Fibroblast of gingiva (primary cell): ENCODE results near the gene ZAP70.

Source experiments
- DNase-seq: peaks from one replicate; pipeline ENCODE4 v3.0.0-alpha.2; 2011; ENCODE audit warnings: low read depth

ZAP70 gene

DNA sequence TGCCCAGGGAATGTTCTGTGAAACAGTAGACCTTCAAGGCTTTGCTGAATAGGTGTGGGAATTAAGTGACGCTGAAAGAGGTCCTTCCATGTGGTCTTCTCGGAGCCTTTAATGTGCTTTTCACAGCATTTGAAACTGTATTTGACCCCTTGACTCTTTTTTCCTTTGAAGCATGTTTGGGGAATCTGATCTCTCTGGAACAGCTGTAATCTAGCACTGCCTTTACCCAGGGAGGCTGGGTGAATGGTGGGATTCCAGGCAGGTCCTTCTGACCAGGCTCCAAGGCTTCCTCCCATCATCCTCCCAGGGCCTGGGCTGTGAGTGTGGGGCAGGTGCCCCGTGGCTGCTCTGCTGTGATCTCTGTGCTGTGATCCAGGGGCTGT is 4.2 kb downstream of the ZAP70 start:
- DNase-seq, result no peak

DNA sequence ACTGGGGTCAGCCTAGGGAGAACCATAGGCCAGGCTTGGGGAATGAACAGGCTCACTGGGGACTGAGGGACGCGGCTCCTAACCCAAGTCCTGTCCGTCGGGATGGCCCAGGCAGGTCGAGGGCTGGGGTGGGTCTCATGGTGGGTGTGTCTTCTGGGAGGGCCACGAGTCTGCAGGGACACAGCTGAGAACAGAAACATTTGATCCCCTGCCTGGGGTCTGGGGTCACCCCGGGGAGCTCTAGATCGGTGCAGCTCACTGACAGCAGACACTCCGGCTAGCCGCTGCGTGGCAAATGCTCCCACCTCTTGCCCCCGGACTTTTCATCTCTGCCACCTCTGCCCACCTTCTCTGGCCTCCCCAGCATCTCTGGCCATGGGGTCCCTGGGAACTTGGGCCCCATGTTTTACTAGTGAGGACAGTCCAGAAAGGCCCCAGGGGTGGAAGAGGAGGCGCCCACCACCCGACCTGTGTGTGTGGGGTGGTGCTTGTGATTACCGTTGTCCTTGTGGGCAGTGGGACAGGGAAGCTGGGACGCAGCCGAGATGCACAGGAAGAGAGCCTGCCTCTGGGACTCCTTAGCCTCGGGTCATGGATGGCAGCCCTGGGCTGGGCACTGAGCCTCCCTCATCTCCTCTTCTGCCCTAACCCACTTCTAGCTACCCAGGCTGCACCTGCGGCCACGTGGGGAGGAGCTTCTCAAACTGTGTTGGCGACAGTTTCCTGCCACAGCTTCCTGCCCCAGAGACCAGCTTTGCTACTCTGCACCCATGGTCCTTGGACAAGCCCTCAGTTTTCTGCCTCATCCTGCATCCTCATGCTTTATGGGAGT is 4.9 kb downstream of the ZAP70 start:
- no peak for DNase-seq

DNA sequence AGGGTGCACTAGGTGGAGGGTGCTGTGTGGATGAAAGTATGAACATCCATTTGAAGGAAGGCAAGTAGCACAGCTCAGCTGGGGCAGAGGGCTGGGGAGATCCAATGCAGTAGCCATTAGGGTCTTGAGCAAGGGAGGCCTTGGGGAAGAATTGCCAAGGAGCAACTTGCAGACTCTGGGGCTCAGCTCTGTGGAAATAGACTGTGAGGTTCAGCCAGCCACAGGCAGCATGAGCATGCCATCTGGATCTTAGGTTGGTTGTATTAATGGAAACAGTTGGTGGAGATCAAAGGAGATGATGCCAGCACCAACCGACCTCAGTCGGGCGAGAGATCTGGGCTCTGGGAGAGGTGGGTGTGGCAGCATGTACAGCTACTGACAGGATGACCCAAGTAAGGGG is 5.6 kb downstream of the ZAP70 start:
- no peak for DNase-seq

DNA sequence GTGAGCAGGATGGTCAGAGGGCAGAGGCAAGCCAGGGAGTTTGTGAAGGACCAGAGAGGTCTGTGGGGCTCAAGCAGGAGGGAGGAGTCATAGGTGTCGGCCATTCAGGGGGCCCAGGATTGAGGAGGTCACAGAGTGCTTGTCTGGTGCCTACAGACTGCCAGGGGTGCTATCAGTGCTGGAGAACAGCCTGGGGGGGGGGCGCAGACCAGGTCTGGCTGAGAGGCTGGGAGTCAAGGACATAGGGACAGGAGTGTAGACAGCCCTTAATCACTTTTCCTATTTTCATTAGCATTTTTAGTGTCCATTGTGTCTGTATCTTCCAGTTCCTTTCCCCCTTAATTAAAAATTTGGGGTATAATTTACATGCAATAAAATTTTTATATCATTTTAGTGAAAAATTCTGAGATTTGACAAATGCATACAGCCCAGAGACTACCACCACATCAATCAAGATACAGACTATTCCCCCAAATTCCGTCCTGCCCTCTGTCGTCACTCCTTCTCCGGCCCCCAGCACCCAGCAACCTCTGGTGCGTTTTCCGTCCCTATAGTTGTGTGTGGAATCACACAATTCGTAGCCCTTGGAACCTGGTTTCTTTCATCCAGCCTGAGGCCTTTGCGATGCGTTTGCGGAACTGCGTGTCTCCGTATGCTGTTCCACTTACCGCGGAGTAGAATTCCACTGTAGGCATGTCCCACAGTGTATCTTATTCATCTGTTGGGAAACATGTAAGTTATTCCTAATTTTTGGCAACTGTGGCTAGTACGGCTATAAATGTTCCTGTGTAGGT is 6.2 kb downstream of the ZAP70 start:
- DNase-seq, result no peak

DNA sequence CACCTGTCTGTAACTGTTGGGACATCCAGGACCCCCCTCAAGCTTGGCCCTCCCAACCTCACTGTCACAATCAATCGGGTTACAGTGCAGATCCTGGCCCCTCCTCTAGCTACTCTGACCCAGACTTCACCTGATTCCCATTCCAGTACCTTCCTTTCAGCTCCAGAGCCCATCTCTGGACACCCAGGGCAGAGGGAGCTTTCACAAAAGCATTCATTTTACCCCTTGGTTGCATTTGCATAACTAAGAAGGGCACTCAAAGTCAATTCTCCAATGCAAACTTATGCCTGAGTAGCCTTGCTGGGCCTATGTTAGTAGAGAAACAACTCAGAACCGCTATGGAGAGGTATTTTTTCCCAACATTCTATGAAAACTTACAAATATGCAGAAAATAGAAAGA is 7.4 kb downstream of the ZAP70 start:
- DNase-seq, result no peak

DNA sequence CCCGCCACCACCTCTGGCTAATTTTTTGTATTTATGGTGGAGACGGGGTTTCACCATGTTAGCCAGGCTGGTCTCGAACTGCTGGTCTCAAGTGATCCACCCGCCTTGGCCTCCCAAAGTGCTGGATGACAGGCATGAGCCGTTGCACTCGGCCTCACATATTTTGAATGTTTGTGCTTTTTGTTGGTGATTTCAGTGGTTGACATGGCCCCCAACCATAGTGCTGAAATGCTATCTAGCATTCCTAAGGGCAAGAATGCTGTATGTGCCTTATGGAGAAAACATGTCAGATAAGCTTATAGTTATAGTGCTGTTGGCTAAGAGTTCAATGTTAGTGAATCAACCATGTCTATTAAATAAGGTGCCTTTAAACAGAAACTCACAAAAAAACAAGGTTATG is 8.9 kb downstream of the ZAP70 start:
- DNase-seq, result no peak

DNA sequence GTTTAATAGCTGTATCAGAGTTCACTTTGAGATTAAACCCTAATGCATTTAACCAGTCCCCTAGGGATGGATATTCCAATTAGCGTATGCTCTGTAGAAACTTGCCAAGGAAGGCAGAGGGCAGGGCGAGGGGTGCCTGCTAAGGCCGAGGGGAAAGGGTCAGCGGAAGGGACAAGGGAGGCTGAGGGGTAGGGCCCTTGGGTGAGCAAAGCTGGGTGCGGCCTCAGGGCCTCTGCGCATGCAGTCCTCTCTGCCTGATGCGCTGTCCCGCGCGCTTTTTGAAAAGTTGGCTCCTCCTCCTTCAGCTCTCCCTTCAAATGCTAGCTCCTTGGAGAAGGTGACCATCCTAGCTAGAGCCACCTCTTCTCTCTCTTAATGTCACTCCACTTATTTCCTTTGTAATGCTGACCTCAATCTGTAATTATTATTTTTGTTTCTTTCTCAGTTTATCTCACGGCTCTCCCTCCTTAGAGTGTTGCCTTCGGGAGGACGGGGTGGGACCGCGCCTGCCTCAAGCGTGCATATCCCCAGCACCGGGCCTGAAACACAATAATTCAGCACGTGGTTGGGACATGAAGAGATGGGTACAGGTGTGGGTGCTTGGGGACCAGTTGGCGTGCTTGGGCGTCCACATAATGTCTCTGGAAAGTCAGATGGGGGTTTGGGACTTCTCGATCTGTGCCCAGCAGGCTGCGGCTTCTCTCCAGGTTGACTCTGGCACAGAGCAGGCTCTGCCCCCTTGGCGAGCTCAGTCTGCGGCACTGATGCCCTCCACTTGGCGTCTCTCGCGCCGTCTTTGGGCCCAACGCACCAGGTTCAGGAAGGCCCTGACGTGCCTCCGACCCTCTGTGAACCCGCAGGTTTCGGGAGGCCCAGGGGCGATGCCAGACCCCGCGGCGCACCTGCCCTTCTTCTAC is 10.0 kb downstream of the ZAP70 start:
- DNase-seq, result no peak

DNA sequence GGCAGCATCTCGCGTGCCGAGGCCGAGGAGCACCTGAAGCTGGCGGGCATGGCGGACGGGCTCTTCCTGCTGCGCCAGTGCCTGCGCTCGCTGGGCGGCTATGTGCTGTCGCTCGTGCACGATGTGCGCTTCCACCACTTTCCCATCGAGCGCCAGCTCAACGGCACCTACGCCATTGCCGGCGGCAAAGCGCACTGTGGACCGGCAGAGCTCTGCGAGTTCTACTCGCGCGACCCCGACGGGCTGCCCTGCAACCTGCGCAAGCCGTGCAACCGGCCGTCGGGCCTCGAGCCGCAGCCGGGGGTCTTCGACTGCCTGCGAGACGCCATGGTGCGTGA is 10.7 kb downstream of the ZAP70 start:
- DNase-seq, result no peak

DNA sequence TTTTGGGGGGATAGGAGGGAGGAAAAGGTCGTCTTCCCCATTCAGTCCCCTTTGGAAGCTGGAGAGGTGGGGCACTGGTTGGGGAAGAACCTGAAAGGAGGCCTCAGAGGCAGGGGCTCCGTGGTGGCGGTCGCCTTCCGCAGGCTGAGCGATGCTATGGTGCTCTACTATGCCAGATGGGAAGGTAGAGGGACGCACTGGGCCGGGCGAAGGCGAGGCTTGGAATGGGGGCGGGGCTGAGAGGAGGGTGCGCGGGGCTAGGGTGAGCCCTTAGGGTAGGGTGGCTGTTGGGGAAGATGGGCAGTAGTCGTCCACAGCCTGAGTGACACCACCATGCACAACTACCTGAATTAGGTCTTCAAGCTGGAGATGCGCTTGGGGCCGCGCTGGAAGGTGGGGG is 11.1 kb downstream of the ZAP70 start:
- no peak for DNase-seq

DNA sequence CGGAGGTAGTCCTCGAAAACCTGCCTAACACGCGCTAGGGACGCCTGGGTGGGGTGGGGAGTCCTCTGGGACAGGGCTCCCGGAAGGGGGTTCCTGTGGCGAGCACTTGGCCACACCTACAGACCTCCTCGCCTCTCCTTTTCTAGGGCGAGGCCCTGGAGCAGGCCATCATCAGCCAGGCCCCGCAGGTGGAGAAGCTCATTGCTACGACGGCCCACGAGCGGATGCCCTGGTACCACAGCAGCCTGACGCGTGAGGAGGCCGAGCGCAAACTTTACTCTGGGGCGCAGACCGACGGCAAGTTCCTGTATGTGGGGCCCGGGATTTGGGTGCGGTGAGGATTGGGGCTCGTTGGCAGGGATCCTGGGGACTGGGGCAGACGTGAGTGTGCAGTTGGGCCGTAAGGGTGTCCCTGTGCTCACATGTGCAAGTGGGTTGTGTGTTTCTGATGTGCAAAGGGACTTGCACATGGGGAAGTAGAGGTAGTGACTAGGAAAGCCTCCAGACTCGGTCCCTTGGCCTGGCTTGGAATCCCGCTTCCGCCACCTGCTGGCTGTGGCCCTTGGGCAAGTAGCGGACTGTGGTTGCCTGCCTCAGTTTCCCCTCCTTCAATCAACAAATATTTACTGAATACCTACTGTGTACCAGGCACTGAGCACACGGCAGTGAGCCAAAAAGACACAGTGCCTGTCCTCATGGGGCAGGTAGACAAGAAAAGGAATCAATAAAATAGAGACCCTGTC is 11.7 kb downstream of the ZAP70 start:
- no peak for DNase-seq

DNA sequence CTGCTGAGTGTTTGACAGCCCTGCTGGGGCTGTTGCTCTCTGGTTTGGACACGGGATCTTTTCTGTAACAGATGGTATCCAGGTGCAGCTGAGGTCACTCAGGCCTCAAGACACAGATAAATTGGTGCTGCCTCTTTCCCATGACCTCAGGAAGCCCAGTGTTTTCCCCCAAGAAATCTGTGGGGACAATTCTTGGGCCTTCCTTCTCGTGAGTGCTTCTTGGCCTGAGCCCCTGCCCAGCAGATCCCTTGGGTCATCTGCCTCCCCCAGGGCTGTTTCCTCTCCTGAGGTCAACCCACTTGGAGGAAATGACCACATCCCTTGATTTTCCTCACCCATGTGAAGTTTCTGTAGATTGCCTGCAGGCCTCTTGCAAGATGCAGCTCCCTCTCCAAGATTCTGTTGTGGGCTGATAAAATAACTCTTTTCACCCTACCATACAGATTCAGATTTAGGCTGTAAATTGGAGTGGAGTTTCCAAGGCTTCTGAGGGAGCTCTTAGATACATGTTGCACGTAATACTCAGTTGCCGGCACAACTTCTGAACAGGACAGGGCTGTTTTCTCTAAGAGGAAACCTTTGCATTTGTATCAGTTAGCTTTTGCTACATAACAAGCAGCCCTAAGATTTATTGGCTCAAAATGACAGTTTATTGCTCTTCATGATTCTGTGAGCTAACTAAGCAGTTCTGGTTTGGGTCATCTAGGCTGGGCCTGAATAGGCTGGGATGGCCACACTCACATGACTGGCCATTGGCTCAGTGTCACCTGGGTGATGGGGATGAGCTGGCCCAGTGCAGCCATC is 13.1 kb downstream of the ZAP70 start:
- no peak for DNase-seq

DNA sequence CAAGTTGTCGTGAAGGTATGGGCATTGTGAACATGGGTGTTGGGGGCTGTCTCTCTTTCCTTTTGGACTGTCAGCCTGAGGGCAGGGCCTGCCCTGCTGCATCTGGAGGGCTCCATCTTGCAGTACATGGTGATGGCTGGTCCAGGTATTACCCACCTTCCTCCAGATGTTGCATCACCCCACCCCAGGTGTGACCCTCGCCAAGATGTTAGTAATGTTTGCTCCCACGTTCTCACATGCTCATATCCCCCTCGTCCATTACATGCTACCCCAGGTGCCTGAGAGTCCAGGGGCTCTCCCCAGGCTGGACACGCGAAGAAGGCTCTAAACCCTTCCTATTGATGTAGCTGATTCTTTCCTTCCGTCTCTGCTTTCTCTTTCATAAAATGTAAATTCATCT is 13.9 kb downstream of the ZAP70 start:
- DNase-seq, result no peak

DNA sequence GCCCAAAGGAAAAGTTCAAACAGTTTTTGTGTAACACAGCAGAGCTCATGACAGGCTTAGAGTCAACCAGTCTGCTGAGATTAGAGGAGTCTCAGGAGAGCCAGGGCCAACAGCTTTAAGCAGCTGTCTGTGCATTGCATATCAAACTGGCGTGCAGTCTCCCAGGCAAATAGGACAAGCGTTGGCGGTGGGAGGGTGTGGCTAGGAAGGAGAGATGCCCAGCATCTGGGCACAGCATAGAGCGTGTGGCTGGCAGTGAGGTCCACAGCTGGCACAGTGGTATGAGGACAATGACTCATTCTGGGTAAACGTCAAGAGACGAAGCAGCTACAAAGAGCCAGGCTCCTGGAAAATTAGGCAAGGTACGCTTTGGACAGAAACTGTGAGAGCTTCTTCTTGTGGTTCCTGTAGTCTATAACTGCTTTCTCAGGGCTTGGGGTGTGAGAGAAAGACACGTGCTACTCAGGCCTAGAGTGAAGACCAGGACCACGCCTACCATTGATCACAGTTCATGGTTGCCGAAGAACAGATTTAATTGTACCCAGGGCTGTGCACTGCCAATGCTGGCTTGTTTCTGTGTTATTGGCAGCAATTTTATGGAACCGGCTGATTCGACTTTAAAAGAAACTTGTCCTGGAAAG is 14.8 kb downstream of the ZAP70 start:
- DNase-seq, result peak; percentile 62

DNA sequence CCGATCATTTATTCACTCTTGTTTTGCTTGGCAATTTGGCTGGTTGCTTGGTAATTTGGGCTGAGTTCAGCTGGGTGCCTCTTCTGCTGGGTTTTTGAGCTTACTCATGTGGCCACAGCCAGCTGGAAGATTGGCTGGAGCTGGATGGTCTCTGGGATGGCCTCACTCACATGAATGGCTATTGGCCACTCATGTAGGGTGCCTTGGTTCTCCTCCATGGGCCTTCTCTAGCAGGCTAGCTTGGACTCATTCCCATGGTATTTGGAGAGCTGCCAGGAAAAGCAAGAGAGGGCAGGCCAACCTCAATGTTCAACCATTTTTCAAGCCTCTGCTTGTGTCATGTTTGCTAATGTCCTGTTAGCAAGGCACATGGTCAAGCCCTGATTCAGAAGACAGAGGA is 16.9 kb downstream of the ZAP70 start:
- DNase-seq, result no peak

DNA sequence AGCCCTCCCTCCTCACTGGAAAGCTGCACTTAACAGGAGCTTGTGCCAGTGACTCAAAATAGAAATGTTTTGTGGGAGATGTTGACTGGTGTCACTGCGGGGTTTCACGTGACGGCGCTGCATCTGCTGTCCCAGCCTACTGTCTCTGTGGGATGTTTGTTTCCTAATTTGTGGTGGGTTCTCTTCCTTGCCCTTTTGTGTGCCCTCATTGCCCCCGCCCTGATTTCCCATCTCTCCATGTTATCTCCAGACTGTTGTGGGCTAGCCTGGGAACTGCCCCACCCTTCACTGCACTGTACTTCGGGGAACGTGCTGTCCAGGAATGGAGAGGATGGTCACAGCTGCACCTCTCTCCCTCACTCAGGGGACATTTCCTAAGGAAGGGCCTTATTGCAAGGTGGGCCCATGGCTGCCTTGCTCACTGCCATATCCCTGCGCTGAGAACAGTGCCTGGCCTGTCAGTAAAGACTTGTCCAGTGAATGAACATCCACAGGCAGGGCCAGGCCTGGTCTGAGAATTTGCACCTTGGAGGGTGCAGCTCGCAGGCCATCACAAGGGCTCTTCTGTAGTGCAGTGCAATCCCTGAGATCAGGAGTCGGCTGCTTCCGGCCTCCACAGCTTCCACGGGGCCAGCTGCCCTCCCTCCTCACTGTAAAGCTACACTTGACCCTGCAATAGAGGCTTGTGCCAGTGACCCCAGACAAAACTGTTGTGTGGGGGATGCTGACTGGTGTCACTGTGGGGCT is 18.1 kb downstream of the ZAP70 start:
- no peak for DNase-seq

DNA sequence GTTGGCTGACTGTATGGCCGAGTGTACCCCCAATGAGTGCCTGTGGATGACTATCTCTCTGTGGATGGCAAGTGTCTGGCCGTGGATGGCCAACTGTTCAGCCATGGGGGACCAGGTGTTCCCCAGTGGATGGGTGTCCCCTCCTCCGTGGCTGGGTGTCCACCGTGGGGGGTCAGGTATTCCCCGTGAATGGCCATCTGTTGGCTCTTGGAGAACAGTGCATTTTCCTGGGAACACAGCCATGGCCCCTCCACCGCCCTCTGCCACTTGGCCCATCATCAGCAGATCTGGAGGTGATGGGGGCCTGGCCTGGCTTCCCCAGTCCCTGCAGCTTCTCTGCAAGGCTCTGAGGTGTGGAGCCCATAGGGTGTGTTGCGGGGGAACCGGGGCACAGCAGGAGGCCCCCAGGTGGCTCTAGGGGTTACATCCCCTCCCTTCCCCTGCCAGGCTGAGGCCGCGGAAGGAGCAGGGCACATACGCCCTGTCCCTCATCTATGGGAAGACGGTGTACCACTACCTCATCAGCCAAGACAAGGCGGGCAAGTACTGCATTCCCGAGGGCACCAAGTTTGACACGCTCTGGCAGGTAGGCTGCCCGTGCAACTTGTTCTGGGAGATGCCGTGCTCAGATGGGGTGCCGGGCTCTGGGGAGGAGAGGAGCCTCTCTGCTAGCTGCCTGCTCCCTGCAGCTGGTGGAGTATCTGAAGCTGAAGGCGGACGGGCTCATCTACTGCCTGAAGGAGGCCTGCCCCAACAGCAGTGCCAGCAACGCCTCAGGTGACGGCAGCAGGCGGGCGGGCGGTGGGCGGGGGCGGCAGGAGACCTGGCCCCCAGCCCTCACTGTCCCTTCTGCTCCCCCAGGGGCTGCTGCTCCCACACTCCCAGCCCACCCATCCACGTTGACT is 19.3 kb downstream of the ZAP70 start:
- DNase-seq, result no peak

DNA sequence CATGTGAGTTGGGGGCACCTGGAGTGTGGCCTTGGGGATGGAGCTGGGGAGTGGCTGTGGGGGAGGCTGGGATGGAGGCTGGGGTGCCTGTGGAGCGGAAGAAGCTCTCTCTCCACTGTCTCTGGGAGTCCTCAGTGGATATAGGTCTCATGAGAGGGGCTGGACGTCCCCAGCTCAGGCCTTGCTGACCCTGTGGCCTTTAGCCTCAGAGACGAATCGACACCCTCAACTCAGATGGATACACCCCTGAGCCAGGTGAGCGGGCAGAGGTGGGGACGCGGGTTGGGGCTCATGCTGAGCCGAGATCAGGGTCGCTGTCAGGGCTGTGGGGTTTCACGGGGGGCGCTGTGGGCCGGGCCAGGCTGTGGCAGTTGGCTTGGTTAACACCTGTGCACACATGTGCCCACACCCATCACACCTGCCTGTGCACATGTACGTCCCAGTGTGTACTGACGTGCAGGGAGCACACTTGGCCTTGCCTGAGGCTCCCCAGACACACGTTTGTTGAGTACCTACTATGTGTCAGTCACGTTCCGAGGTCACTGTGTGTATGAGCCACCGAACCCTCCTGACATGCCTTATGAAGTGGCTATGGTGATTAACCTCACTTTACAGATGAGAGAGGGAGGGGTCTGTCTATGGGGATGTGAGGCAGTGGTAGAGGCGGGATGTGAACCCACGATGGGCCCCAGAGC is 20.1 kb downstream of the ZAP70 start:
- DNase-seq, result no peak
